ENCODE results near the gene SYTL3.
"Not testable (repeated sequence)": the region's sequence is repeated elsewhere in the genome, so short reads cannot be mapped to it uniquely, and the experiment has no call there.

The SYTL3 gene

GRCh38 chr6:158791274-158791855 is 141.5 kb downstream of the SYTL3 start:
- Histone ChIP-seq H3K36me3 (replicated peaks) (peaks cover 32% of the 10 kb centered on the region), H3K4me3 (no peak overlapping the region), H3K9me3 (no peaks in the 10 kb centered on the region), H3K4me1 (no peaks in the 10 kb centered on the region), H3K27me3 (ENCODE audit: low read depth) (no peaks in the 10 kb centered on the region)
- DNase-seq (ENCODE audit: low spot score in 2 of 2) = no peak
- in situ Hi-C loops (cut with MboI; ENCODE audit: low sequenced_read_pairs) = loop anchor here (25.0 kb wide), 1 partner anchor 171 kb away; no protein-coding TSS in a partner anchor

GRCh38 chr6:158792505-158792904 is 142.7 kb downstream of the SYTL3 start:
- DNase-seq (ENCODE audit: low spot score in 2 of 2); H3K4me3 ChIP-seq; H3K9me3 ChIP-seq; H3K27me3 ChIP-seq (ENCODE audit: low read depth); H3K4me1 ChIP-seq: not testable (repeated sequence)
- in situ Hi-C loops (cut with MboI; ENCODE audit: low sequenced_read_pairs) = loop anchor here (25.0 kb wide), 1 partner anchor 170 kb away; no protein-coding TSS in a partner anchor
- H3K36me3 ChIP-seq (replicated peaks) = peaks cover 28% of the 10 kb centered on the region

DNA sequence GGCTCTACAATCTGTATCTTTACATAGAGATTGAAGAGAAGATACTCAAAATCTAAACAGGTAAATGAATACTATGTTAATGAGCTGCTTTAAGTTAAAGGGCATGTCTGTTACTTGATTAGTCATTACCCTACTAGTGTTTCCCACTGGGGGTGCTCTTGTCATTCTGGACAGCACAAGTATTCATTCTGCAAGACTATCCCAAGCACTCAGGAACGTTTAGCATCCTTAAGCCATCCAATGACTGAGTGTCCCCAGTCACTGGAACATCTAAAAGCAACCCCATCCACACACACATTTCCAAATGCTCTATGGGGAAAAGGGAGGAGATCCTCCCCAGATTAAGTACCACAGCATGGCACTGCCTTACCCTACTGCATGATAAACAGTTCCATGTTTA is 143.6 kb downstream of the SYTL3 start:
- no peaks in the 10 kb centered on the region for H3K27me3 ChIP-seq (ENCODE audit: low read depth)
- DNase-seq (ENCODE audit: low spot score in 2 of 2) = peak; percentile 47 to 49
- H3K4me3 ChIP-seq = no peak overlapping the region
- peaks cover 19% of the 10 kb centered on the region for H3K36me3 ChIP-seq (replicated peaks)
- no peaks in the 10 kb centered on the region for H3K9me3 ChIP-seq
- in situ Hi-C loops (cut with MboI; ENCODE audit: low sequenced_read_pairs) = loop anchor here (25.0 kb wide), 1 partner anchor 169 kb away; no protein-coding TSS in a partner anchor
- no peaks in the 10 kb centered on the region; the same call in none of the 2 replicates for H3K4me1 ChIP-seq

- no peaks in the 10 kb centered on the region for H3K27me3 ChIP-seq (ENCODE audit: low read depth)
- H3K4me3 ChIP-seq = no peak overlapping the region
- H3K4me1 ChIP-seq = peaks cover 16% of the 10 kb centered on the region
- DNase-seq (ENCODE audit: low spot score in 2 of 2) = no peak
- no peaks in the 10 kb centered on the region for H3K9me3 ChIP-seq
- H3K36me3 ChIP-seq (replicated peaks) = peaks cover 8% of the 10 kb centered on the region
- in situ Hi-C loops (cut with MboI; ENCODE audit: low sequenced_read_pairs) = loop anchor here (25.0 kb wide), 1 partner anchor 167 kb away; no protein-coding TSS in a partner anchor
Measured at GRCh38 chr6:158795516-158795915, 145.7 kb downstream of the SYTL3 start.

DNA sequence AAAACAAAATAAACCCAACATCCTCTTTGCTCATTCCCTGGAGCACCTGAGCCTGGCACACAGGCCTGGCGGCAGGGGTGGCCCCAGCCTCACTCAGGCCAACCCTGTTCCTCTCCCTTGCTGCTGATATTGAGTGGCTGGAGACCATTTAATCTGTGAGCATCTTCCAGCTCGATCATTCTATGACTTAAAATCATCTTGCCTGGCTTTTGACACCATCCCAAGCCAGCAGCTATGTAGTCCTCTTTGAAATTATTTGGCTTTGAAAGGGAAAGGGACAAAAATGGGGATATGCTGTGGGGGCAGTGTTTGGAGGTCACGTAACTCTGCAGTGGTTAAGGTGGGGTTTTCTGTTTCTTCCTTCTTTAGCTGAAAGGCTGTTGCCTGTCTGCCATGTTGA is 146.5 kb downstream of the SYTL3 start:
- no peaks in the 10 kb centered on the region for H3K9me3 ChIP-seq
- H3K4me1 ChIP-seq = peaks cover 16% of the 10 kb centered on the region
- no peak for DNase-seq (ENCODE audit: low spot score in 2 of 2)
- no peak overlapping the region for H3K4me3 ChIP-seq
- no peaks in the 10 kb centered on the region for H3K27me3 ChIP-seq (ENCODE audit: low read depth)
- in situ Hi-C loops (cut with MboI; ENCODE audit: low sequenced_read_pairs) = loop anchor here (25.0 kb wide), 1 partner anchor 166 kb away; no protein-coding TSS in a partner anchor
- peaks cover 8% of the 10 kb centered on the region for H3K36me3 ChIP-seq (replicated peaks)

DNA sequence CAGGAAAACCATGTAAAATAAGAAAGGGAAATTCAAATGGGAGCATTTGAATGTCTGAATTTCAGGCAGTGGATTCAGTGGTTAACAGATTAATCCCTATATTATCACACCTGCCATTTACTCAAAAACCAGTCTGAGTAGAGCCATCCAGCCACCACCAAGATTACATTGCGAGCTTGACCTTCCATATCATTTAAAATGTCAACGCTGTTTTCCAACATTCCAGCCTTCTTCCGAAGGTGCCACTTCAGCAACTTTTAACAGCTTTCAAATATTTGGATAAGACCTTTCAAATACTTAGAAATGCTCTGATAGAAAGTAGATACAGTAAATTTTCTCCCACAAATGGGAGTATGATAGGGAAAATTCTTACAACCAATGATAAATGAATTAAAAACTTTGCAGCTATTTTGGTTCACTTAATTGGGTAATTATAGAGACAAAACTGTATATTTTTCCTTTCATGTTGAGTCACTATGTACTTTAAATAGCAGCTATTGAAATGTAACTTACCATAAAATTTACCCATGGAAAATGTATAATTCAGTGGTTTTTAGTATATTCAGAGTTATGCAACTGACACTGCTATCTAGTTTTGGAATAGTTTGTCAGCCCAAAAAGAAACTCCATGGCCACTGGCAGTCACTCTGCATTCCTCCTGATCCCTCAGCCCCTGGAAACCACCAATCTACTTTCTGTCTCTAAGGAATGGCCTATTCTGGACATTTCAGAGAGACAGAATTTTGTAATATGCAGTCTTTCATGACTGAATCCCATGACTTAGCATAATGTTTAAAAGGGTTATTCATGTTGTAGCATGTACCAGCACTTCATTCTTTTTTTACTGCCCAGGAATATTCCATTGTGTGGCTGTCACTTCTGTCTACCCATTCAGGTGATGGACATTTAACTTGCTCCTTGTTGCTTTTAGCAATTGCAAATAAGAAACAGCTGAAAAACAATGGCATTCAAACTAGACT is 147.8 kb downstream of the SYTL3 start:
- Histone ChIP-seq H3K4me3 (no peak overlapping the region), H3K9me3 (no peaks in the 10 kb centered on the region), H3K27me3 (ENCODE audit: low read depth) (no peaks in the 10 kb centered on the region), H3K4me1 (peaks cover 16% of the 10 kb centered on the region), H3K36me3 (replicated peaks) (peaks cover 8% of the 10 kb centered on the region)
- DNase-seq (ENCODE audit: low spot score in 2 of 2) = no peak
- in situ Hi-C loops (cut with MboI; ENCODE audit: low sequenced_read_pairs) = loop anchor here (25.0 kb wide), 1 partner anchor 165 kb away; no protein-coding TSS in a partner anchor

DNA sequence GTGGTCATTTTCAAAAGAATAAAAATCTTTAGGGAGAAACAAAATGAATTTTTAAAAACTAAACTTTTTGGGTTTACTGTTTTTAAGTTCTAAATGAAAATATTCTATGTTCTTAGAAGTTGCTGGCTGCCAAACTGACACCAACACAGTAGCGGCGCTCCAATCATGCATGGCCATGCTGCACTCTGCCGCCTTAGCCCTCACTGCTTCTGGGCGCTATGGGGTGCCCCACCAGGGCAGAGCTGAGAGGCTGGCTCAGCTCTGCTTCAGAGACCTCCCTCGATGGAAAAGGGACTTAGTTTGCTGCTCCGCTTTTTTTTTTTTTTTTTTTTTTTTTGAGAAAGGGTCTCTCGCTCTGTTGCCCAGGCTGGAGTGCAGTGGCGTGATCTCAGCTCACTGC is 148.5 kb downstream of the SYTL3 start:
- no peaks in the 10 kb centered on the region for H3K27me3 ChIP-seq (ENCODE audit: low read depth)
- H3K9me3 ChIP-seq = no peaks in the 10 kb centered on the region
- H3K4me1 ChIP-seq = peaks cover 16% of the 10 kb centered on the region
- DNase-seq (ENCODE audit: low spot score in 2 of 2) = no peak
- no peak overlapping the region for H3K4me3 ChIP-seq
- H3K36me3 ChIP-seq (replicated peaks) = peaks cover 8% of the 10 kb centered on the region
- in situ Hi-C loops (cut with MboI; ENCODE audit: low sequenced_read_pairs) = loop anchor here (25.0 kb wide), 1 partner anchor 164 kb away; no protein-coding TSS in a partner anchor

- Histone ChIP-seq H3K4me1 (peaks cover 22% of the 10 kb centered on the region), H3K9me3 (no peaks in the 10 kb centered on the region), H3K27me3 (ENCODE audit: low read depth) (no peaks in the 10 kb centered on the region), H3K36me3 (replicated peaks) (peaks cover 8% of the 10 kb centered on the region), H3K4me3 (no peak overlapping the region)
- in situ Hi-C loops (cut with MboI; ENCODE audit: low sequenced_read_pairs) = loop anchor here (25.0 kb wide), 1 partner anchor 163 kb away; no protein-coding TSS in a partner anchor
- DNase-seq (ENCODE audit: low spot score in 2 of 2) = peak; percentile 43 to 61
Measured at GRCh38 chr6:158799051-158799792, 149.4 kb downstream of the SYTL3 start.

GRCh38 chr6:158801655-158802294 is 151.9 kb downstream of the SYTL3 start:
- Histone ChIP-seq H3K4me1 (peaks cover 22% of the 10 kb centered on the region), H3K27me3 (ENCODE audit: low read depth) (no peaks in the 10 kb centered on the region), H3K36me3 (replicated peaks) (peaks cover 8% of the 10 kb centered on the region), H3K9me3 (no peaks in the 10 kb centered on the region), H3K4me3 (no peak overlapping the region)
- DNase-seq (ENCODE audit: low spot score in 2 of 2) = no peak
- in situ Hi-C loops (cut with MboI; ENCODE audit: low sequenced_read_pairs) = no loop called here

GRCh38 chr6:158803733-158804143 is 153.9 kb downstream of the SYTL3 start:
- Histone ChIP-seq H3K9me3 (no peaks in the 10 kb centered on the region), H3K27me3 (ENCODE audit: low read depth) (no peaks in the 10 kb centered on the region), H3K36me3 (replicated peaks) (peaks cover 12% of the 10 kb centered on the region), H3K4me1 (peaks cover 20% of the 10 kb centered on the region), H3K4me3 (no peak overlapping the region)
- no peak for DNase-seq (ENCODE audit: low spot score in 2 of 2)
- in situ Hi-C loops (cut with MboI; ENCODE audit: low sequenced_read_pairs) = no loop called here

DNA sequence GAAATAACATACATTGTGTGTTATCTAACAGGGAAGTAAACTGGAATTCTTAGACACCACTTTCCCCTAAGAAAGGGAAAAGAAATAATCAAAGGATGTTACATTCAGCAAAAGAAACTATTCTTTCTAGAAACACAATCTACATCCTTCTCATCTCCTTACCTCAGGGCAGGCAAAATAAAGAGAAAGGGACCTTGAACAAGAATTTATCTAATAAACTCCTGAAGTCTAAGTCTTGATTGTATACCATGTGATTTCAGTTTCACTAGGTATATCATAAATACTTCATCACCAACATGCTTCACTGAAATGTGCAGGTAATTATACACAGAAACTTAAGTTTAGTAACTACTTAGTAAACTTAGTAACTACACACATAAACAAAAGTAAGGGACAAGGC is 154.4 kb downstream of the SYTL3 start:
- H3K4me3 ChIP-seq = no peak overlapping the region
- in situ Hi-C loops (cut with MboI; ENCODE audit: low sequenced_read_pairs) = no loop called here
- H3K36me3 ChIP-seq (replicated peaks) = peaks cover 14% of the 10 kb centered on the region
- no peak for DNase-seq (ENCODE audit: low spot score in 2 of 2)
- H3K9me3 ChIP-seq = no peaks in the 10 kb centered on the region
- no peaks in the 10 kb centered on the region for H3K27me3 ChIP-seq (ENCODE audit: low read depth)
- peaks cover 18% of the 10 kb centered on the region for H3K4me1 ChIP-seq

- DNase-seq (ENCODE audit: low spot score in 2 of 2) = no peak
- Histone ChIP-seq H3K27me3 (ENCODE audit: low read depth) (no peaks in the 10 kb centered on the region), H3K4me3 (no peak overlapping the region), H3K36me3 (replicated peaks) (peaks cover 27% of the 10 kb centered on the region), H3K4me1 (peaks cover 20% of the 10 kb centered on the region), H3K9me3 (no peaks in the 10 kb centered on the region)
- in situ Hi-C loops (cut with MboI; ENCODE audit: low sequenced_read_pairs) = no loop called here
Measured at GRCh38 chr6:158805698-158806377, 156.0 kb downstream of the SYTL3 start.
